Measurements from ENCODE around the gene CEP57. TPM values are rescaled to one million over a fixed set of nuclear protein-coding genes. Genes with fewer than 3 reads are reported as not detected.

CEP57 gene
- total RNA-seq, 2 donors from 2014 or later, result 54.6 to 88.1 TPM

DNA sequence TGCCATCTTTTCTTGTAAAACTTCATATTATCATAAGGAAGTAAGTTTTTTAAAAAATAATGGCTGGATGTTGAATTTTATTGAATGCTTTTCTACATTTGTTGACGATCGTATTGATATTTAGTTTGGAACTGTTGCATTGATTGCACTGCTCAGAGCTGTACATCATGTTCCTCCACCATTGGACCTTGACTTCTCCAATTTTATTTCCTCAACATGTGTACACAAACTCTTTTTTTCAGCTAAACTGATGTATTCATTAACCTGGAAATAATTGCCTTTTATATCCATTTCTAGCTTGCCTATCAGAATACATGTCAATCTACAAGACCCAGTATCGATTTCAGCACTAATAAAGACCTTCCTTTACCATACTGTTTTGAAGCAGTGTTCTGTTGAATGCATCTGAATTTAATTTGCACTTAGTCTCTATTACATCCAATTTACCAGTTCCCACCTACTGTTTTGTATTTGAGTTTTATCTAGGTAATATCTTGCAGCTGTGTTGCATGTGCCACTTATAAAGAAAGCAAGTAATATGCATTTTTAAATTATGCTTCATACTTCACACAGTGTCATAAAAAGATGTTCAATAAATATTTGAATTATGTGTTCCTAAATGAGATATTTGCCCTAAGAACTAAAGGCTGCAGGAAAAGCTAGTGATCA lies 5.5 kb downstream of the CEP57 start:
- no peak overlapping the region for H3K27ac Mint-ChIP-seq
- peaks cover 11% of the 10 kb centered on the region for H3K36me3 Mint-ChIP-seq (ENCODE audit: low read depth)
- H3K9me3 Mint-ChIP-seq, result no peaks in the 10 kb centered on the region
- WGBS, 2 experiments (ENCODE audit: insufficient coverage in 1 of 2, insufficient read length in 1 of 2), result 97 to 100% methylated on average over 2 to 3 of the region's 3 CpGs
- DNase-seq, result no peak
- H3K4me3 ChIP-seq (ENCODE audit: low read length), result no peak overlapping the region
- TF ChIP-seq, protein P1, sequence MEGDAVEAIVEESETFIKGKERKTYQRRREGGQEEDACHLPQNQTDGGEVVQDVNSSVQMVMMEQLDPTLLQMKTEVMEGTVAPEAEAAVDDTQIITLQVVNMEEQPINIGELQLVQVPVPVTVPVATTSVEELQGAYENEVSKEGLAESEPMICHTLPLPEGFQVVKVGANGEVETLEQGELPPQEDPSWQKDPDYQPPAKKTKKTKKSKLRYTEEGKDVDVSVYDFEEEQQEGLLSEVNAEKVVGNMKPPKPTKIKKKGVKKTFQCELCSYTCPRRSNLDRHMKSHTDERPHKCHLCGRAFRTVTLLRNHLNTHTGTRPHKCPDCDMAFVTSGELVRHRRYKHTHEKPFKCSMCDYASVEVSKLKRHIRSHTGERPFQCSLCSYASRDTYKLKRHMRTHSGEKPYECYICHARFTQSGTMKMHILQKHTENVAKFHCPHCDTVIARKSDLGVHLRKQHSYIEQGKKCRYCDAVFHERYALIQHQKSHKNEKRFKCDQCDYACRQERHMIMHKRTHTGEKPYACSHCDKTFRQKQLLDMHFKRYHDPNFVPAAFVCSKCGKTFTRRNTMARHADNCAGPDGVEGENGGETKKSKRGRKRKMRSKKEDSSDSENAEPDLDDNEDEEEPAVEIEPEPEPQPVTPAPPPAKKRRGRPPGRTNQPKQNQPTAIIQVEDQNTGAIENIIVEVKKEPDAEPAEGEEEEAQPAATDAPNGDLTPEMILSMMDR (conservative IDR thresholded peaks at IDR 0.05), result no peak
- H3K4me3 Mint-ChIP-seq, result no peak overlapping the region
- H3K9ac ChIP-seq (ENCODE audit: extremely low read depth, low read length, poor library complexity, severe bottlenecking), result no peak overlapping the region
- H3K27me3 ChIP-seq (ENCODE audit: control insufficient read depth, insufficient read depth, low read length, poor library complexity, severe bottlenecking), result no peaks in the 10 kb centered on the region
- no peak overlapping the region for H3K27ac ChIP-seq (ENCODE audit: low read depth, low read length)
- peaks cover 26% of the 10 kb centered on the region for H3K36me3 ChIP-seq (ENCODE audit: control insufficient read depth, insufficient read depth, low read length)
- no peaks in the 10 kb centered on the region for H3K9me3 ChIP-seq (ENCODE audit: control insufficient read depth, low read length)
- peaks cover 23% of the 10 kb centered on the region for H3K4me1 Mint-ChIP-seq
- H3K4me1 ChIP-seq (ENCODE audit: control insufficient read depth, insufficient read depth, low read length), result no peaks in the 10 kb centered on the region
- no peaks in the 10 kb centered on the region for H3K27me3 Mint-ChIP-seq (ENCODE audit: insufficient read depth)

DNA sequence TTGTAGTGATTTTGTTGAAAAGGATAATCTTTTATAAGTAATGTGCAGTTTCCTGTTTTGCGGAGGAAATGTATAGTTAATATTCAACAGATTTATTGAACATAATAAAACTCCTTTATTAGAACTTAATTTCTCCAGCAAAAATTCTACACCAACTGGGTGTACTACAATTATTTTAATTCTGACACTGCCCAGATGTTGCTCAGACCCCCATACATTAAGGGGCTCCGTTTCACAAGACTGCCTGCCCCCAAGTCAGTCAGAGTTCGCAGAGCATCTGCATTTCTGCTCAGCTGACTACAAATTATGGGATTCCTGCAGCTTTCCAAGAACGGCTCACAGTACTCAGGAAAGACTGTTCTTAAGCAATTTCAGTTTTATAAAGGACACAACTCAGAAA lies 6.2 kb downstream of the CEP57 start:
- TF ChIP-seq, protein P1 (conservative IDR thresholded peaks at IDR 0.05), result no peak
- Mint-ChIP-seq H3K36me3 (ENCODE audit: low read depth) (peaks cover 16% of the 10 kb centered on the region), H3K27ac (no peak overlapping the region), H3K4me1 (peaks cover 21% of the 10 kb centered on the region), H3K9me3 (no peaks in the 10 kb centered on the region), H3K27me3 (ENCODE audit: insufficient read depth) (no peaks in the 10 kb centered on the region), H3K4me3 (no peak overlapping the region)
- WGBS, 2 experiments (ENCODE audit: insufficient coverage in 1 of 2, insufficient read length in 1 of 2), result 93 to 97% methylated on average over 3 of the region's 4 CpGs
- Histone ChIP-seq H3K27me3 (ENCODE audit: control insufficient read depth, insufficient read depth, low read length, poor library complexity, severe bottlenecking) (no peaks in the 10 kb centered on the region), H3K4me3 (ENCODE audit: low read length) (no peak overlapping the region), H3K27ac (ENCODE audit: low read depth, low read length) (no peak overlapping the region), H3K9me3 (ENCODE audit: control insufficient read depth, low read length) (no peaks in the 10 kb centered on the region), H3K4me1 (ENCODE audit: control insufficient read depth, insufficient read depth, low read length) (no peaks in the 10 kb centered on the region), H3K36me3 (ENCODE audit: control insufficient read depth, insufficient read depth, low read length) (peaks cover 33% of the 10 kb centered on the region), H3K9ac (ENCODE audit: extremely low read depth, low read length, poor library complexity, severe bottlenecking) (no peak overlapping the region)
- DNase-seq, result no peak

DNA sequence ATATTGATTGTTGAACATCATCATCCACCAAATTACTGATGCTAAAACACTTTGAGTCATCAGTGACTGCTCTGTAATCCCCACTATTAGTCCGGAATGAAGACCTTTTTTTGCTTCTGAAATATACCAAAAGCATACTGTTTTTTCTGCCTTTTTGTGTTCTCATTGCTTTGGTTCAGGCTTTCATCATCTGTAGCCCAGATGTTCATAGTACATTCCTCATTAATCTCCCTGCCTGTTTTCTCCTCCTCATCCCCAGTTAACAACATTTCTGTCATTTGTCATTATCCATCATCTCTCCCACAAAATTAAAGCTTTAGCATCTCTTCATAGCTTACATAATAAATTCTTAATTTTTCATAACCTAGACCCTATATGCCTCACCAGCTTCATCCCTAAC lies 9.2 kb downstream of the CEP57 start:
- H3K4me3 Mint-ChIP-seq, result no peak overlapping the region

More for the DNA sequence above, 9.2 kb downstream of the CEP57 start:
- TF ChIP-seq, protein P1 (conservative IDR thresholded peaks at IDR 0.05), result no peak
- Histone ChIP-seq H3K4me1 (ENCODE audit: control insufficient read depth, insufficient read depth, low read length) (no peaks in the 10 kb centered on the region), H3K9ac (ENCODE audit: extremely low read depth, low read length, poor library complexity, severe bottlenecking) (no peak overlapping the region), H3K9me3 (ENCODE audit: control insufficient read depth, low read length) (peaks cover 4% of the 10 kb centered on the region), H3K4me3 (ENCODE audit: low read length) (no peak overlapping the region), H3K27me3 (ENCODE audit: control insufficient read depth, insufficient read depth, low read length, poor library complexity, severe bottlenecking) (no peaks in the 10 kb centered on the region), H3K27ac (ENCODE audit: low read depth, low read length) (no peak overlapping the region), H3K36me3 (ENCODE audit: control insufficient read depth, insufficient read depth, low read length) (peaks cover 59% of the 10 kb centered on the region)
- Mint-ChIP-seq H3K9me3 (no peaks in the 10 kb centered on the region), H3K36me3 (ENCODE audit: low read depth) (peaks cover 38% of the 10 kb centered on the region), H3K4me1 (peaks cover 3% of the 10 kb centered on the region), H3K27me3 (ENCODE audit: insufficient read depth) (no peaks in the 10 kb centered on the region), H3K27ac (no peak overlapping the region)
- DNase-seq, result no peak
- WGBS, 2 experiments (ENCODE audit: insufficient coverage in 1 of 2, insufficient read length in 1 of 2), result 93 to 95% methylated on average over 1 of the region's 1 CpG

Data from endodermal cell (in vitro differentiated cells).